ENCODE data around the gene PRRT1. TPM values are rescaled to one million over a fixed set of nuclear protein-coding genes. Genes with fewer than 3 reads are reported as not detected.

PRRT1 gene
- total RNA-seq, 1 experiment from 2014 or later: 1.9 TPM

DNA sequence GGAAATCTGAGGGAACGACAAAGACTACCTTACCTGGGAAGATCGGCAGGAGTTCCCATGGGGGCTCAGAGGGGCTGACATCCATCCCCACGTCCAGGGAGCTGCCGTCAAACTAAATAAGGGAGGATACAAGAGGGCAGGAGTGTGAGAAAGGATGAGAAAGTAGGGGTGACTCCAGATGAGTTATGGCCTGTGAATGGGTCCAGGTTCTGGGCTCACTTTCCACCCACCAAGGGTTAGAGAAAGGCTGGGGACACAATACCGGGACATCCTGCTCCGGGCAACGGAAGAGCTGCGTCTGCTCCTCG lies 24.4 kb downstream of the PRRT1 start:
- Histone ChIP-seq H3K18ac (ENCODE audit: insufficient read length, low read depth, low read length) (no peak overlapping the region), H3K9me3 (ENCODE audit: control insufficient read depth, low read depth, low read length) (no peaks in the 10 kb centered on the region), H2BK15ac (ENCODE audit: low read depth, low read length) (no peak overlapping the region), H4K5ac (ENCODE audit: insufficient read length, low read depth, low read length) (no peak overlapping the region), H3K4me2 (ENCODE audit: insufficient read depth, insufficient read length, low read length) (peak overlapping the region; percentile 93), H2AK5ac (ENCODE audit: insufficient read length, low read length) (no peak overlapping the region), H4K91ac (ENCODE audit: insufficient read length, low read depth, low read length) (no peak overlapping the region), H3K27me3 (ENCODE audit: insufficient read depth, low read length) (no peaks in the 10 kb centered on the region), H2BK5ac (ENCODE audit: insufficient read length, low read length) (no peak overlapping the region), H4K8ac (replicated peaks; ENCODE audit: insufficient read length, low read depth, low read length) (no peak overlapping the region), H2AFZ (ENCODE audit: low read length) (no peak overlapping the region), H3T11ph (ENCODE audit: low read length) (no peak overlapping the region), H3K4ac (ENCODE audit: low read depth, low read length) (no peak overlapping the region), H3K79me2 (ENCODE audit: insufficient read depth, low read length) (no peaks in the 10 kb centered on the region), H2BK120ac (ENCODE audit: low read depth, low read length, poor library complexity, severe bottlenecking) (no peak overlapping the region), H3K14ac (ENCODE audit: insufficient read depth, low read length) (peak overlapping the region; percentile 22), H3K27ac (ENCODE audit: insufficient read length, low read depth, low read length) (no peak overlapping the region), H3K79me1 (ENCODE audit: insufficient read depth, low read depth, low read length, poor library complexity, severe bottlenecking) (no peaks in the 10 kb centered on the region), H3K23ac (ENCODE audit: insufficient read length, low read depth, low read length) (no peak overlapping the region), H4K20me1 (ENCODE audit: control insufficient read depth, insufficient read depth, insufficient read length) (no peaks in the 10 kb centered on the region), H3K9ac (ENCODE audit: extremely low read depth, insufficient read length, low read length) (peak overlapping the region; percentile 90), H3K56ac (ENCODE audit: insufficient read length, low read depth, low read length) (no peak overlapping the region), H3K4me1 (ENCODE audit: insufficient read depth, low read length) (no peaks in the 10 kb centered on the region), H2BK12ac (ENCODE audit: insufficient read length, low read depth, low read length) (no peak overlapping the region), H3K23me2 (ENCODE audit: insufficient read length, low read depth, low read length, poor library complexity, severe bottlenecking) (peaks cover 3% of the 10 kb centered on the region), H2BK20ac (ENCODE audit: low read depth, low read length, poor library complexity, severe bottlenecking) (no peak overlapping the region)
- Mint-ChIP-seq H3K9me3 (no peaks in the 10 kb centered on the region), H3K4me1 (peaks cover 22 to 35% of the 10 kb centered on the region in 2 experiments), H3K4me3 (peak overlapping the region; percentile 99), H3K36me3 (ENCODE audit: insufficient read depth in 1 of 3, low read depth in 3 of 3) (peaks cover 11 to 35% (median 28%) of the 10 kb centered on the region in 3 experiments; a peak in 6 of 7 replicates), H3K27ac (peak overlapping the region; percentile 99 to 100 (median 100)), H3K27me3 (ENCODE audit: low read depth) (no peaks in the 10 kb centered on the region; the same call in 1 of the 2 replicates)
- DNase-seq: no peak
- no CpG with 5 or more reads among the region's 9 CpGs for WGBS (ENCODE audit: extremely low coverage, insufficient read length, low lambda C conversion rate)
- TF ChIP-seq, protein P1, sequence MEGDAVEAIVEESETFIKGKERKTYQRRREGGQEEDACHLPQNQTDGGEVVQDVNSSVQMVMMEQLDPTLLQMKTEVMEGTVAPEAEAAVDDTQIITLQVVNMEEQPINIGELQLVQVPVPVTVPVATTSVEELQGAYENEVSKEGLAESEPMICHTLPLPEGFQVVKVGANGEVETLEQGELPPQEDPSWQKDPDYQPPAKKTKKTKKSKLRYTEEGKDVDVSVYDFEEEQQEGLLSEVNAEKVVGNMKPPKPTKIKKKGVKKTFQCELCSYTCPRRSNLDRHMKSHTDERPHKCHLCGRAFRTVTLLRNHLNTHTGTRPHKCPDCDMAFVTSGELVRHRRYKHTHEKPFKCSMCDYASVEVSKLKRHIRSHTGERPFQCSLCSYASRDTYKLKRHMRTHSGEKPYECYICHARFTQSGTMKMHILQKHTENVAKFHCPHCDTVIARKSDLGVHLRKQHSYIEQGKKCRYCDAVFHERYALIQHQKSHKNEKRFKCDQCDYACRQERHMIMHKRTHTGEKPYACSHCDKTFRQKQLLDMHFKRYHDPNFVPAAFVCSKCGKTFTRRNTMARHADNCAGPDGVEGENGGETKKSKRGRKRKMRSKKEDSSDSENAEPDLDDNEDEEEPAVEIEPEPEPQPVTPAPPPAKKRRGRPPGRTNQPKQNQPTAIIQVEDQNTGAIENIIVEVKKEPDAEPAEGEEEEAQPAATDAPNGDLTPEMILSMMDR (conservative IDR thresholded peaks at IDR 0.05): no peak

All from H9 (cell line).